K562 (cell line): Measurements from ENCODE around the gene TLR8. TPM values are rescaled to one million over a fixed set of nuclear protein-coding genes. Genes with fewer than 3 reads are reported as not detected.

ENCODE experiments used
- ATAC-seq: fragments of 200-7000 bp; cut with Tn5 transposase; 3 replicates; pipeline ENCODE4 v1.9.1; 2020; ENCODE audit warnings: moderate library complexity
- BruUV-seq: library from RNA; stranded (reverse); fragments of 400-500 nt; replicated peaks from 2 replicates; lab custom pipeline; 2021; lab: Mats Ljungman, UMichigan
- CTCF ChIA-PET: fragments of 300-600 bp; formaldehyde crosslinking; extraction: SDS; loops from one replicate; lab custom pipeline; 2021; ENCODE audit warnings: low intra/inter-chr PET ratio; lab: Yijun Ruan, JAX
- POLR2A ChIA-PET: fragments of 300-600, 350-650 bp; sonication (Branson Sonifier 250); formaldehyde crosslinking; extraction: SDS; loops from one replicate; lab custom pipeline; 2021; ENCODE audit warnings: antibody characterized with exemption, inconsistent platforms; lab: Yijun Ruan, JAX
- DNase-seq, 4 experiments: peaks; one replicate each; pipeline versions ENCODE4 v3.0.0 to v3.0.0-alpha.2; 2011 to 2018; ENCODE audit warnings: low spot score in 3 of 4, mixed read lengths in 3 of 4; ENCODE audit errors: extremely low read depth in 1 of 4
- FAIRE-seq: peaks from 2 replicates; lab custom pipeline; 2011; peaks lifted over from hg19 to GRCh38; lab: Jason Lieb, UNC
- H2AFZ ChIP-seq: 2 replicates; pipeline ENCODE4 v1.6.0; 2011; ENCODE audit warnings: low read depth, low read length, control low read depth, inconsistent platforms
- H3K27ac ChIP-seq: fragments of 200-600 bp; 3 replicates; pipeline ENCODE4 v1.8.0; 2011; ENCODE audit warnings: low read depth, mild to moderate bottlenecking, control low read depth, inconsistent platforms, low read length, moderate library complexity, mixed read lengths; ENCODE audit errors: extremely low read depth
- H3K27me3 ChIP-seq, 2 experiments: fragments of 300-600 bp in 1 of 2; 2 replicates in 1 of 2; 3 replicates in 1 of 2; pipeline versions ENCODE4 v1.6.0 to v1.8.0; 2011; ENCODE audit warnings: inconsistent platforms in 2 of 2, low read length in 2 of 2, mild to moderate bottlenecking in 1 of 2, mixed read lengths in 1 of 2, moderate library complexity in 1 of 2; ENCODE audit not compliant: control insufficient read depth in 2 of 2, insufficient read depth in 2 of 2
- H3K36me3 ChIP-seq: fragments of 300-600 bp; 3 replicates; pipeline ENCODE4 v1.8.0; 2011; ENCODE audit warnings: mild to moderate bottlenecking, low read length, inconsistent platforms; ENCODE audit not compliant: control insufficient read depth, insufficient read depth
- H3K4me1 ChIP-seq, 2 experiments: fragments of 200-600 bp in 1 of 2; replicated peaks in 1 of 2; 2 replicates in 1 of 2; 3 replicates in 1 of 2; pipeline versions ENCODE4 v1.5.1 to v1.8.0; 2011; ENCODE audit warnings: inconsistent platforms in 2 of 2, low read length in 2 of 2, mild to moderate bottlenecking in 1 of 2, mixed read lengths in 1 of 2, moderate library complexity in 1 of 2; ENCODE audit not compliant: control insufficient read depth in 2 of 2, insufficient read depth in 2 of 2
- H3K4me2 ChIP-seq: 2 replicates; pipeline ENCODE4 v1.6.1; 2011; ENCODE audit warnings: low read length, control low read depth, inconsistent platforms, mixed read lengths; ENCODE audit not compliant: insufficient read depth
- H3K4me3 ChIP-seq: fragments of 200-600 bp; sonication (generic), shearing (Covaris generic); 2 replicates; pipeline ENCODE4 v1.5.1; 2016; ENCODE audit warnings: control low read depth, inconsistent platforms
- H3K79me2 ChIP-seq: fragments of 200-600 bp; 3 replicates; pipeline ENCODE4 v1.8.0; 2011; ENCODE audit warnings: low read length, inconsistent platforms; ENCODE audit not compliant: control insufficient read depth, insufficient read depth
- H3K9ac ChIP-seq, 2 experiments: 2 replicates each; pipeline versions ENCODE4 v1.6.0 to v1.6.1; 2011; ENCODE audit warnings: low read depth in 2 of 2, low read length in 2 of 2, control low read depth in 1 of 2, inconsistent platforms in 1 of 2, mild to moderate bottlenecking in 1 of 2, mixed read lengths in 1 of 2; ENCODE audit not compliant: insufficient read depth in 1 of 2
- H3K9me1 ChIP-seq: one replicate; pipeline ENCODE4 v1.6.0; 2011; ENCODE audit warnings: inconsistent platforms, mild to moderate bottlenecking, low read length, moderate library complexity; ENCODE audit not compliant: control insufficient read depth, insufficient read depth
- H3K9me3 ChIP-seq: replicated peaks from 2 replicates; pipeline ENCODE4 v1.5.1; 2011; ENCODE audit warnings: low read depth, low read length, inconsistent platforms; ENCODE audit not compliant: control insufficient read depth, insufficient read depth
- H4K20me1 ChIP-seq: replicated peaks from 2 replicates; pipeline ENCODE4 v1.6.1; 2011; ENCODE audit warnings: low read length, inconsistent platforms, mixed read lengths; ENCODE audit not compliant: control insufficient read depth, insufficient read depth
- BCL6 ChIP-seq: fragments of 250-450 bp; sonication (Bioruptor Pico); IDR thresholded peaks from 2 replicates; pipeline ENCODE4 v1.4.0; 2020
- HLTF ChIP-seq: fragments of 450-650 bp; IDR thresholded peaks from 2 replicates; pipeline ENCODE4 v1.6.1; 2016
- KHSRP ChIP-seq: fragments of 450-650 bp; IDR thresholded peaks from 2 replicates; pipeline ENCODE4 v1.6.1; 2017
- MEIS2 ChIP-seq: fragments of 450-650 bp; IDR thresholded peaks from 2 replicates; pipeline ENCODE4 v1.6.1; 2014; ENCODE audit warnings: mild to moderate bottlenecking; ENCODE audit not compliant: partially characterized antibody
- NR3C1 ChIP-seq: sonication (generic); formaldehyde crosslinking; IDR thresholded peaks from 2 replicates; pipeline ENCODE4 v1.8.1; 2022; ENCODE audit warnings: missing genetic modification reagents
- POLR3A ChIP-seq: IDR thresholded peaks from 2 replicates; pipeline ENCODE4 v1.6.1; 2011; ENCODE audit warnings: borderline replicate concordance, mild to moderate bottlenecking, moderate library complexity; ENCODE audit not compliant: insufficient read length, insufficient read depth; ENCODE audit errors: extremely low read depth
- RAD21 ChIP-seq, 2 experiments: fragments of 250-450 bp in 1 of 2; fragments of 450-650 bp in 1 of 2; sonication (Bioruptor Pico) in 1 of 2; formaldehyde crosslinking in 1 of 2; IDR thresholded peaks in 1 of 2; conservative IDR thresholded peaks in 1 of 2; 2 replicates each; pipeline versions ENCODE4 v1.4.0 to v1.8.0; 2020 to 2022; ENCODE audit warnings: mild to moderate bottlenecking in 2 of 2, moderate library complexity in 1 of 2
- RBBP5 ChIP-seq: fragments of 200-600 bp; sonication (generic); IDR thresholded peaks from 2 replicates; pipeline ENCODE4 v1.6.1; 2012; ENCODE audit warnings: borderline replicate concordance, mild to moderate bottlenecking, low read length, control low read depth, inconsistent platforms; ENCODE audit not compliant: insufficient read depth, poor library complexity, severe bottlenecking
- ZNF146 ChIP-seq: IDR thresholded peaks from one replicate; pipeline ENCODE4 v1.6.1; 2018; ENCODE audit warnings: missing compliant biosample characterization; ENCODE audit not compliant: unreplicated experiment
- WGBS: fragments of 100-300 bp; shearing (Covaris generic); methylation state at CpG from one replicate; pipeline ENCODE4 v1.1.6; 2016; ENCODE audit warnings: low coverage, mixed read lengths; ENCODE audit not compliant: insufficient coverage; ENCODE audit errors: missing lambda C conversion rate; 5-methylcytosine and 5-hydroxymethylcytosine counted together
- in situ Hi-C: fragments of 300-500 bp; cut with MboI; formaldehyde crosslinking; loops from 4 replicates; pipeline ENCODE4 v1.15.0; 2018; ENCODE audit warnings: inconsistent platforms, mixed read lengths
- intact Hi-C: fragments of 100-400 bp; cut with micrococcal nuclease; formaldehyde crosslinking; loops from 2 replicates; pipeline ENCODE4 v1.14.2; 2022
- polyA plus RNA-seq, 8 experiments: library from polyadenylated mRNA; depleted of rRNA in 4 of 8; stranded (reverse) in 5 of 8; unstranded in 3 of 8; fragments of >200 nt; fragmentation: Nextera tagmentation in 2 of 8; fragmentation: Illumina TruSeq in 1 of 8; extraction: Ambion mirVana in 2 of 8; extraction: Trizol in 1 of 8; gene quantifications; 2 replicates each; pipeline versions ENCODE4 v1.2.1 to v1.2.3, GENCODE V29; 2011 to 2014; ENCODE audit warnings: inconsistent platforms in 1 of 8, missing spikeins in 1 of 8
- total RNA-seq, 7 experiments: library from RNA; depleted of rRNA in 6 of 7; stranded (reverse); fragments of >200 nt in 6 of 7; fragmentation: Illumina TruSeq in 2 of 7; extraction: Trizol in 2 of 7; gene quantifications; 2 replicates each; pipeline versions ENCODE4 v1.2.1 to v1.2.3, GENCODE V29; 2011 to 2021; ENCODE audit warnings: low replicate concordance in 1 of 7
- TF ChIP-seq, protein P1 (sequence below): fragments of 250-450 bp; sonication (Bioruptor Pico); IDR thresholded peaks from 2 replicates; pipeline ENCODE4 v1.8.0; 2021; ENCODE audit warnings: borderline replicate concordance, mild to moderate bottlenecking, moderate library complexity; ENCODE audit not compliant: poor library complexity, severe bottlenecking
- TF ChIP-seq, protein P2 (sequence below): sonication (generic); formaldehyde crosslinking; IDR thresholded peaks from 2 replicates; pipeline ENCODE4 v1.5.0; 2020; ENCODE audit warnings: missing genetic modification reagents
- TF ChIP-seq, protein P3 (sequence below), 2 experiments: fragments of 450-650 bp; IDR thresholded peaks; 2 replicates each; pipeline ENCODE4 v1.6.1; 2018; ENCODE audit warnings: mild to moderate bottlenecking in 2 of 2, low read depth in 1 of 2; ENCODE audit not compliant: partially characterized antibody in 2 of 2

Gene TLR8
- total and polyA plus RNA-seq, 9 of the 15 experiments (the other 6 are each of a cell fraction or from before 2014, with no cell fraction given): not detected

DNA sequence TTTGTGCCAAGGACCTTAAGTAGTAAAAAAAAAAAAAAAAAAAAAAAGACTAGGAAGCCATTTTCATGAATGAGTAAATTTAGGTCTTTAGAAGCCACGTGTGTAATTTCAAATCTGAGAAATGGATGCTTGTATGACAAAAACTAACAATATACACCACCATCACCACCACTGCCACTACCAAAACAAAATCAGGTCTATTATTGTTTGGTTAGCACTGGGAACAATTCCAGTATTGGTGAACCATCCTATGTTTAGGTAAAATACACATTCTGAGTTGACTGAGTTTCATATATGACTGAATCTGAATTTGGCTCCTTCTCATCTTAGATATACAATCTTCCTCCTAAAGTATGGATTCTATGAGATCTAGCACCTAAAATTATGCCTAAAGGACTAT is 59.7 kb downstream of the TLR8 start (continued):
- TF ChIP-seq BCL6 (no peak), KHSRP (no peak), RBBP5 (no peak), HLTF (no peak)

DNA sequence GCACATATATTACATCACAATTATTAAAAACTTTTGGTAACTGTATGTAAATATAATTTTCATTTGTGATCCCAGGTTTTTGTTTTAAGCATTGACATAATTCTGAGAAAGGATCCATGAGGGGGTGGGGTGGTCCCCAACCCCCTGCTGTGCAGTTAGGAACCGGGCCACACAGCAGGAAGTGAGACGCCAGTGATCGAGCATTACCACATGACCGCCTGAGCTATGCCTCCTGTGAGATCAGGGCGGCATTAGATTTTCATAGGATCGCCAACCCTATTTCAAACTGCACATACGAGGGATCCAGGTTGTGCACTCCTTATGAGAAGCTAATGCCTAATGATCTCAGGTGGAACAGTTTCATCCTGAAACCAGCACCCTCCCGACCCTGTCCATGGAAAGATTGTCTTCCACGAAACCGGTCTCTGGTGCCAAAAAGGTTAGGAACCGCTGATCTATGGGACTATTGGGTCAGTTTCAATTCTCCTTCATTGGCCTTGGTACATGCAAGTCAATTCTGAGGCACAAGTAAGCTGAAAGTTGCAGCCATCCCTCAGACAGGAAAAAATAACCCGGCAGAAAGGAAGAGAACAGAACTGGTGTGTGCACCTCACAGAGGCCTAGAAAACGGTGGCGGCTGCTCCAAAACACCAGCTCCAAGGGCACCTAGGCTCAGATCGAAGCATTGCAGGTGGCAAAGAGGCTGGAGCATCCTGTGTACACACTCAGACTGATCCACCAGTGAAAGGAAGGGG is 61.5 kb downstream of the TLR8 start:
- Histone ChIP-seq H3K36me3 (no peaks in the 10 kb centered on the region), H3K4me1 (peaks cover 22 to 33% of the 10 kb centered on the region in 2 experiments; a peak in 4 of 5 replicates), H3K4me3 (no peak overlapping the region), H2AFZ (peak overlapping the region; percentile 80), H3K4me2 (peak overlapping the region; percentile 57), H3K9ac (peak overlapping the region; percentile 31 to 42; a peak in 3 of 4 replicates), H3K9me1 (no peaks in the 10 kb centered on the region), H3K9me3 (no peaks in the 10 kb centered on the region), H4K20me1 (no peaks in the 10 kb centered on the region), H3K27ac (peak overlapping the region; percentile 51), H3K79me2 (peaks cover 13% of the 10 kb centered on the region), H3K27me3 (no peaks in the 10 kb centered on the region)
- ChIA-PET CTCF (no interaction called here), POLR2A (interaction anchor here (0.7 to 1.1 kb wide), 2 partner anchors 21 to 114 kb away, joined by 3 read pairs; no protein-coding TSS in a partner anchor)
- FAIRE-seq: no peak
- 57% methylated on average over 14 of the region's 15 CpGs for WGBS
- ATAC-seq: no peak
- intact Hi-C loops: no loop called here
- DNase-seq: no peak
- TF ChIP-seq ZNF146 (no peak), POLR3A (no peak), RAD21 (CRISPR knock-in tag; conservative IDR thresholded peaks at IDR 0.05 in 1 of 2, IDR thresholded peaks at IDR 0.05 in 1 of 2) (no peak), NR3C1 (CRISPR knock-in tag) (no peak), MEIS2 (no peak)
- TF ChIP-seq, protein P1, sequence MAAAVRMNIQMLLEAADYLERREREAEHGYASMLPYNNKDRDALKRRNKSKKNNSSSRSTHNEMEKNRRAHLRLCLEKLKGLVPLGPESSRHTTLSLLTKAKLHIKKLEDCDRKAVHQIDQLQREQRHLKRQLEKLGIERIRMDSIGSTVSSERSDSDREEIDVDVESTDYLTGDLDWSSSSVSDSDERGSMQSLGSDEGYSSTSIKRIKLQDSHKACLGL (CRISPR knock-in tag): no peak
- TF ChIP-seq, protein P2, sequence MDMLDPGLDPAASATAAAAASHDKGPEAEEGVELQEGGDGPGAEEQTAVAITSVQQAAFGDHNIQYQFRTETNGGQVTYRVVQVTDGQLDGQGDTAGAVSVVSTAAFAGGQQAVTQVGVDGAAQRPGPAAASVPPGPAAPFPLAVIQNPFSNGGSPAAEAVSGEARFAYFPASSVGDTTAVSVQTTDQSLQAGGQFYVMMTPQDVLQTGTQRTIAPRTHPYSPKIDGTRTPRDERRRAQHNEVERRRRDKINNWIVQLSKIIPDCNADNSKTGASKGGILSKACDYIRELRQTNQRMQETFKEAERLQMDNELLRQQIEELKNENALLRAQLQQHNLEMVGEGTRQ (CRISPR knock-in tag): no peak
- TF ChIP-seq, protein P3, sequence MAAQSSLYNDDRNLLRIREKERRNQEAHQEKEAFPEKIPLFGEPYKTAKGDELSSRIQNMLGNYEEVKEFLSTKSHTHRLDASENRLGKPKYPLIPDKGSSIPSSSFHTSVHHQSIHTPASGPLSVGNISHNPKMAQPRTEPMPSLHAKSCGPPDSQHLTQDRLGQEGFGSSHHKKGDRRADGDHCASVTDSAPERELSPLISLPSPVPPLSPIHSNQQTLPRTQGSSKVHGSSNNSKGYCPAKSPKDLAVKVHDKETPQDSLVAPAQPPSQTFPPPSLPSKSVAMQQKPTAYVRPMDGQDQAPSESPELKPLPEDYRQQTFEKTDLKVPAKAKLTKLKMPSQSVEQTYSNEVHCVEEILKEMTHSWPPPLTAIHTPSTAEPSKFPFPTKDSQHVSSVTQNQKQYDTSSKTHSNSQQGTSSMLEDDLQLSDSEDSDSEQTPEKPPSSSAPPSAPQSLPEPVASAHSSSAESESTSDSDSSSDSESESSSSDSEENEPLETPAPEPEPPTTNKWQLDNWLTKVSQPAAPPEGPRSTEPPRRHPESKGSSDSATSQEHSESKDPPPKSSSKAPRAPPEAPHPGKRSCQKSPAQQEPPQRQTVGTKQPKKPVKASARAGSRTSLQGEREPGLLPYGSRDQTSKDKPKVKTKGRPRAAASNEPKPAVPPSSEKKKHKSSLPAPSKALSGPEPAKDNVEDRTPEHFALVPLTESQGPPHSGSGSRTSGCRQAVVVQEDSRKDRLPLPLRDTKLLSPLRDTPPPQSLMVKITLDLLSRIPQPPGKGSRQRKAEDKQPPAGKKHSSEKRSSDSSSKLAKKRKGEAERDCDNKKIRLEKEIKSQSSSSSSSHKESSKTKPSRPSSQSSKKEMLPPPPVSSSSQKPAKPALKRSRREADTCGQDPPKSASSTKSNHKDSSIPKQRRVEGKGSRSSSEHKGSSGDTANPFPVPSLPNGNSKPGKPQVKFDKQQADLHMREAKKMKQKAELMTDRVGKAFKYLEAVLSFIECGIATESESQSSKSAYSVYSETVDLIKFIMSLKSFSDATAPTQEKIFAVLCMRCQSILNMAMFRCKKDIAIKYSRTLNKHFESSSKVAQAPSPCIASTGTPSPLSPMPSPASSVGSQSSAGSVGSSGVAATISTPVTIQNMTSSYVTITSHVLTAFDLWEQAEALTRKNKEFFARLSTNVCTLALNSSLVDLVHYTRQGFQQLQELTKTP (IDR thresholded peaks at IDR 0.05; ENCODE audit: low read depth in 1 of 2, partially characterized antibody in 2 of 2): no peak
- no TSS peak for BruUV-seq
- in situ Hi-C loops: loop anchor here (25.0 kb wide), 1 partner anchor 694 kb away; the partner anchor contains the start of gene TCEANC
